ENCODE data around the gene SCAND1.

SCAND1 gene

GRCh38 chr20:35907017-35907701 is 47.1 kb downstream of the SCAND1 start:
- DNase-seq (ENCODE audit: insufficient read length, low spot score), result no peak
- no peak for FAIRE-seq
- TF ChIP-seq CTCF (IDR thresholded peaks at IDR 0.05; ENCODE audit: insufficient read depth, missing control alignments), result no peak

- FAIRE-seq, result no peak
- no peak for DNase-seq (ENCODE audit: insufficient read length, low spot score)
- TF ChIP-seq CTCF (IDR thresholded peaks at IDR 0.05; ENCODE audit: insufficient read depth, missing control alignments), result no peak
These were observed 49.2 kb downstream of the SCAND1 start for GRCh38 chr20:35904982-35905663.

GRCh38 chr20:35903843-35904242 is 50.5 kb downstream of the SCAND1 start:
- FAIRE-seq, result no peak
- no peak for DNase-seq (ENCODE audit: insufficient read length, low spot score)
- TF ChIP-seq CTCF (IDR thresholded peaks at IDR 0.05; ENCODE audit: insufficient read depth, missing control alignments), result no peak
